Measurements from ENCODE around the gene CIAO2A. TPM values are rescaled to one million over a fixed set of nuclear protein-coding genes. Genes with fewer than 3 reads are reported as not detected.

CIAO2A gene
- total and polyA plus RNA-seq, 2 donors from 2014 or later = 41.6 to 92.4 TPM

GRCh38 chr15:64024172-64025050 is 69.2 kb downstream of the CIAO2A start:
- TF ChIP-seq, protein P1, sequence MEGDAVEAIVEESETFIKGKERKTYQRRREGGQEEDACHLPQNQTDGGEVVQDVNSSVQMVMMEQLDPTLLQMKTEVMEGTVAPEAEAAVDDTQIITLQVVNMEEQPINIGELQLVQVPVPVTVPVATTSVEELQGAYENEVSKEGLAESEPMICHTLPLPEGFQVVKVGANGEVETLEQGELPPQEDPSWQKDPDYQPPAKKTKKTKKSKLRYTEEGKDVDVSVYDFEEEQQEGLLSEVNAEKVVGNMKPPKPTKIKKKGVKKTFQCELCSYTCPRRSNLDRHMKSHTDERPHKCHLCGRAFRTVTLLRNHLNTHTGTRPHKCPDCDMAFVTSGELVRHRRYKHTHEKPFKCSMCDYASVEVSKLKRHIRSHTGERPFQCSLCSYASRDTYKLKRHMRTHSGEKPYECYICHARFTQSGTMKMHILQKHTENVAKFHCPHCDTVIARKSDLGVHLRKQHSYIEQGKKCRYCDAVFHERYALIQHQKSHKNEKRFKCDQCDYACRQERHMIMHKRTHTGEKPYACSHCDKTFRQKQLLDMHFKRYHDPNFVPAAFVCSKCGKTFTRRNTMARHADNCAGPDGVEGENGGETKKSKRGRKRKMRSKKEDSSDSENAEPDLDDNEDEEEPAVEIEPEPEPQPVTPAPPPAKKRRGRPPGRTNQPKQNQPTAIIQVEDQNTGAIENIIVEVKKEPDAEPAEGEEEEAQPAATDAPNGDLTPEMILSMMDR (IDR thresholded peaks at IDR 0.05; ENCODE audit: borderline replicate concordance, extremely low read depth, insufficient read depth) = no peak
- FAIRE-seq (no peak), DNase-seq (no peak)
- H3K27me3 ChIP-seq (ENCODE audit: control insufficient read depth, insufficient read depth, low read length) = no peaks in the 10 kb centered on the region
- intact Hi-C loops (cut with DNase I) = no loop called here
- H3K9me3 ChIP-seq (ENCODE audit: control insufficient read depth in 2 of 3, insufficient read depth in 1 of 3, low read length in 3 of 3) = no peaks in the 10 kb centered on the region
- H3K4me3 ChIP-seq (ENCODE audit: low read length in 3 of 3) = no peak overlapping the region
- H3K9ac ChIP-seq (ENCODE audit: low read length in 3 of 3) = no peak overlapping the region
- H3K27ac ChIP-seq (ENCODE audit: low read depth in 2 of 2, low read length in 2 of 2) = no peak overlapping the region
- H3K36me3 ChIP-seq (ENCODE audit: control insufficient read depth in 2 of 3, insufficient read depth in 3 of 3, low read length in 3 of 3) = no peaks in the 10 kb centered on the region
- no peaks in the 10 kb centered on the region for H3K4me1 ChIP-seq (ENCODE audit: control insufficient read depth in 2 of 3, insufficient read depth in 2 of 3, low read depth in 1 of 3, low read length in 3 of 3)

DNA sequence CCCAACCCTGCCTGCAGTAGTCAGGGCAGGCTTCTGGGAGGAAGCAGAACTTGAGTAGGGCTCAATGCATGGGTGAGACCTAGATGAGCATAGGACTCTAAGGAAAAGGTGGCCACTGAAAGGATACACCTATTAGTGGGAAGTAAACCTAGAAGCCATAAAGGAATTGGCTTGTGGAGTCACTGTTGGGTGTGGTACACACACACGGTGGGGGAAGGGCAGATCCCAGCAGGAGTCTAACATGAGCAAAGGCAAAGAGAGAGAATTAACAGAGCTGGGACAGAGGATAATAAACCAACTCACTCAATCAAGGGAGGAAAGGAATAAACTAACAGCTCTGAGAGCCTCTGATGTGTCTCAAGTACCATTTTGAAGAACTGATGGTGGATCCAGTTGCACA is 70.4 kb downstream of the CIAO2A start:
- DNase-seq (no peak), FAIRE-seq (no peak)
- H3K9ac ChIP-seq (ENCODE audit: low read length in 3 of 3) = no peak overlapping the region
- H3K27ac ChIP-seq (ENCODE audit: low read depth in 2 of 2, low read length in 2 of 2) = no peak overlapping the region
- intact Hi-C loops (cut with DNase I) = no loop called here
- H3K9me3 ChIP-seq (ENCODE audit: control insufficient read depth in 2 of 3, insufficient read depth in 1 of 3, low read length in 3 of 3) = no peaks in the 10 kb centered on the region
- no peak overlapping the region for H3K4me3 ChIP-seq (ENCODE audit: low read length in 3 of 3)
- TF ChIP-seq, protein P1 (IDR thresholded peaks at IDR 0.05; ENCODE audit: borderline replicate concordance, extremely low read depth, insufficient read depth) = no peak
- no peaks in the 10 kb centered on the region for H3K4me1 ChIP-seq (ENCODE audit: control insufficient read depth in 2 of 3, insufficient read depth in 2 of 3, low read depth in 1 of 3, low read length in 3 of 3)
- no peaks in the 10 kb centered on the region for H3K27me3 ChIP-seq (ENCODE audit: control insufficient read depth, insufficient read depth, low read length)
- H3K36me3 ChIP-seq (ENCODE audit: control insufficient read depth in 2 of 3, insufficient read depth in 3 of 3, low read length in 3 of 3) = no peaks in the 10 kb centered on the region

GRCh38 chr15:64022571-64022970 is 71.1 kb downstream of the CIAO2A start:
- TF ChIP-seq, protein P1 (IDR thresholded peaks at IDR 0.05; ENCODE audit: borderline replicate concordance, extremely low read depth, insufficient read depth) = no peak
- intact Hi-C loops (cut with DNase I) = no loop called here
- FAIRE-seq (no peak), DNase-seq (no peak)
- H3K4me1 ChIP-seq (ENCODE audit: control insufficient read depth in 2 of 3, insufficient read depth in 2 of 3, low read depth in 1 of 3, low read length in 3 of 3) = no peaks in the 10 kb centered on the region
- H3K27me3 ChIP-seq (ENCODE audit: control insufficient read depth, insufficient read depth, low read length) = no peaks in the 10 kb centered on the region
- no peak overlapping the region for H3K27ac ChIP-seq (ENCODE audit: low read depth in 2 of 2, low read length in 2 of 2)
- no peak overlapping the region for H3K9ac ChIP-seq (ENCODE audit: low read length in 3 of 3)
- H3K9me3 ChIP-seq (ENCODE audit: control insufficient read depth in 2 of 3, insufficient read depth in 1 of 3, low read length in 3 of 3) = no peaks in the 10 kb centered on the region
- no peak overlapping the region for H3K4me3 ChIP-seq (ENCODE audit: low read length in 3 of 3)
- H3K36me3 ChIP-seq (ENCODE audit: control insufficient read depth in 2 of 3, insufficient read depth in 3 of 3, low read length in 3 of 3) = no peaks in the 10 kb centered on the region

Other genes with a start within 250 kb of the CIAO2A start
- 3.0 TPM for gene DAPK2, start 47.4 kb downstream of the CIAO2A start, total RNA-seq
- 3.8 TPM for gene DAPK2, start 47.4 kb downstream of the CIAO2A start, polyA plus RNA-seq (ENCODE audit: insufficient read depth, low read depth, low replicate concordance)
- 148 TPM for gene SNX1, start 2.1 kb upstream of the CIAO2A start, total RNA-seq
- gene SNX1, start 2.1 kb upstream of the CIAO2A start, polyA plus RNA-seq (ENCODE audit: insufficient read depth, low read depth, low replicate concordance) = 81.2 TPM
- 4.6 TPM for gene SNX22, start 57.9 kb upstream of the CIAO2A start, total RNA-seq
- 1.1 TPM for gene SNX22, start 57.9 kb upstream of the CIAO2A start, polyA plus RNA-seq (ENCODE audit: insufficient read depth, low read depth, low replicate concordance)
- 484 TPM for gene PPIB, start 69.2 kb upstream of the CIAO2A start, total RNA-seq
- 705 TPM for gene PPIB, start 69.2 kb upstream of the CIAO2A start, polyA plus RNA-seq (ENCODE audit: insufficient read depth, low read depth, low replicate concordance)

All from kidney (tissue), 14 donors.